GM12878 (cell line): Measurements from ENCODE around the gene WBP4. TPM values are rescaled to one million over a fixed set of nuclear protein-coding genes. Genes with fewer than 3 reads are reported as not detected.

Source experiments
- ATAC-seq: fragments of 200-7000 bp; cut with Tn5 transposase; 3 replicates; pipeline ENCODE4 v1.9.1; 2020; ENCODE audit warnings: mild to moderate bottlenecking, moderate library complexity
- BruUV-seq: library from RNA; stranded (reverse); fragments of 400-500 nt; replicated peaks from 2 replicates; lab custom pipeline; 2021; lab: Mats Ljungman, UMichigan
- CTCF ChIA-PET: fragments of 300-600 bp; sonication (Branson Sonifier 250); formaldehyde crosslinking; extraction: SDS; loops from one replicate; lab custom pipeline; 2021; ENCODE audit warnings: inconsistent platforms; lab: Yijun Ruan, JAX
- POLR2A ChIA-PET: fragments of 350-600 bp; formaldehyde crosslinking; extraction: SDS; loops from one replicate; lab custom pipeline; 2021; ENCODE audit warnings: inconsistent platforms; lab: Charles Lee
- RAD21 ChIA-PET: fragments of 300-600 bp; sonication (Branson Sonifier 250); formaldehyde crosslinking; loops from one replicate; lab custom pipeline; 2023; ENCODE audit warnings: antibody characterized with exemption; ENCODE audit not compliant: unreplicated experiment; lab: Charles Lee
- SMC1A ChIA-PET: fragments of 300-600 bp; sonication (Branson Sonifier 250); formaldehyde crosslinking; loops from one replicate; lab custom pipeline; 2023; ENCODE audit not compliant: unreplicated experiment, uncharacterized antibody; lab: Charles Lee
- DNase-seq: peaks from one replicate; pipeline ENCODE4 v3.0.0-alpha.2; 2011; ENCODE audit warnings: low read depth, low spot score
- FAIRE-seq: peaks from 3 replicates; lab custom pipeline; 2011; peaks lifted over from hg19 to GRCh38; lab: Jason Lieb, UNC
- H2AFZ ChIP-seq: 2 replicates; pipeline ENCODE4 v1.6.0; 2011; ENCODE audit warnings: low read depth, low read length, control low read depth; ENCODE audit not compliant: control insufficient read depth
- H3K27ac ChIP-seq: 2 replicates; pipeline ENCODE4 v1.5.1; 2011; ENCODE audit warnings: control low read depth; ENCODE audit not compliant: control insufficient read depth, insufficient read depth
- H3K27me3 ChIP-seq, 2 experiments: replicated peaks in 1 of 2; 2 replicates each; pipeline versions ENCODE4 v1.6.0 to v1.6.1; 2011; ENCODE audit warnings: low read length in 1 of 2; ENCODE audit not compliant: control insufficient read depth in 2 of 2, insufficient read depth in 2 of 2
- H3K36me3 ChIP-seq, 2 experiments: 2 replicates each; pipeline ENCODE4 v1.5.1; 2011; ENCODE audit warnings: low read length in 1 of 2; ENCODE audit not compliant: control insufficient read depth in 2 of 2, insufficient read depth in 2 of 2
- H3K4me1 ChIP-seq: 2 replicates; pipeline ENCODE4 v1.6.1; 2011; ENCODE audit warnings: mild to moderate bottlenecking, low read length, moderate library complexity, mixed read lengths; ENCODE audit not compliant: control insufficient read depth, insufficient read depth
- H3K4me2 ChIP-seq: 2 replicates; pipeline ENCODE4 v1.6.0; 2011; ENCODE audit warnings: control low read depth; ENCODE audit not compliant: control insufficient read depth, insufficient read depth
- H3K4me3 ChIP-seq: fragments of 200-600 bp; sonication (generic); 2 replicates; pipeline ENCODE4 v1.5.1; 2016
- H3K79me2 ChIP-seq: 2 replicates; pipeline ENCODE4 v1.6.0; 2011; ENCODE audit warnings: low read length; ENCODE audit not compliant: control insufficient read depth, insufficient read depth
- H3K9ac ChIP-seq: 2 replicates; pipeline ENCODE4 v1.8.0; 2011; ENCODE audit warnings: low read length, control low read depth, mixed read lengths; ENCODE audit not compliant: control insufficient read depth, insufficient read depth
- H3K9me3 ChIP-seq: replicated peaks from 3 replicates; pipeline ENCODE4 v1.5.1; 2011; ENCODE audit warnings: mild to moderate bottlenecking, low read length; ENCODE audit not compliant: control insufficient read depth, insufficient read depth
- H4K20me1 ChIP-seq: 2 replicates; pipeline ENCODE4 v1.6.0; 2011; ENCODE audit not compliant: control insufficient read depth, insufficient read depth
- BMI1 ChIP-seq: fragments of 450-650 bp; IDR thresholded peaks from 2 replicates; pipeline ENCODE4 v1.6.1; 2016; ENCODE audit warnings: mild to moderate bottlenecking, moderate library complexity, borderline replicate concordance
- DPF2 ChIP-seq: fragments of 450-650 bp; IDR thresholded peaks from 2 replicates; pipeline ENCODE4 v1.6.1; 2017; ENCODE audit warnings: mild to moderate bottlenecking
- JUNB ChIP-seq: IDR thresholded peaks from 2 replicates; pipeline ENCODE4 v1.6.1; 2016; ENCODE audit warnings: antibody characterized with exemption, mild to moderate bottlenecking
- LARP7 ChIP-seq: fragments of 450-650 bp; IDR thresholded peaks from 2 replicates; pipeline ENCODE4 v1.6.1; 2017; ENCODE audit warnings: mild to moderate bottlenecking
- NBN ChIP-seq: fragments of 450-650 bp; IDR thresholded peaks from 2 replicates; pipeline ENCODE4 v1.6.1; 2016
- RELA ChIP-seq: fragments of 450-650 bp; IDR thresholded peaks from 2 replicates; pipeline ENCODE4 v1.8.0; 2014; ENCODE audit warnings: borderline replicate concordance; ENCODE audit not compliant: partially characterized antibody
- RFX5 ChIP-seq: IDR thresholded peaks from 2 replicates; pipeline ENCODE4 v1.6.1; 2011; ENCODE audit warnings: low read depth, low read length, improper control_type of control experiment
- SMC3 ChIP-seq: IDR thresholded peaks from 2 replicates; pipeline ENCODE4 v1.6.1; 2011; ENCODE audit warnings: low read length, improper control_type of control experiment, borderline replicate concordance
- SP1 ChIP-seq: IDR thresholded peaks from one replicate; pipeline ENCODE4 v1.6.1; 2011; ENCODE audit warnings: low read depth, low read length
- ZBED1 ChIP-seq: IDR thresholded peaks from 2 replicates; pipeline ENCODE4 v1.6.1; 2016; ENCODE audit warnings: borderline replicate concordance
- in situ Hi-C: fragments of 300-500 bp; cut with MboI; formaldehyde crosslinking; loops from 9 replicates; pipeline ENCODE4 v1.14.3; 2018; ENCODE audit warnings: mixed read lengths
- intact Hi-C: fragments of 100-400 bp; cut with micrococcal nuclease; formaldehyde crosslinking; loops from one replicate; pipeline ENCODE4 v1.14.2; 2022; ENCODE audit not compliant: unreplicated experiment
- polyA plus RNA-seq, 11 experiments: library from polyadenylated mRNA; depleted of rRNA in 4 of 11; unstranded in 6 of 11; stranded (reverse) in 5 of 11; fragments of >200 nt; fragmentation: Nextera tagmentation in 4 of 11; fragmentation: Illumina TruSeq in 1 of 11; extraction: Ambion mirVana in 4 of 11; extraction: Trizol in 1 of 11; gene quantifications; 1 replicate in 1 of 11; 2 replicates in 10 of 11; pipeline versions ENCODE4 v1.2.1 to v1.2.3, GENCODE V29; 2011 to 2016; ENCODE audit warnings: inconsistent platforms in 2 of 11, missing spikeins in 2 of 11, low read depth in 1 of 11
- total RNA-seq, 4 experiments: library from RNA; depleted of rRNA in 3 of 4; stranded (reverse); fragments of >200 nt in 3 of 4; fragmentation: Illumina TruSeq in 1 of 4; extraction: Trizol in 1 of 4; gene quantifications; 2 replicates each; pipeline versions ENCODE4 v1.2.1 to v1.2.3, GENCODE V29; 2013 to 2021
- TF ChIP-seq, protein P1 (sequence below): IDR thresholded peaks from 2 replicates; pipeline ENCODE4 v1.6.1; 2012; ENCODE audit warnings: mild to moderate bottlenecking, low read depth, low read length
- TF ChIP-seq, protein P2 (sequence below): IDR thresholded peaks from 2 replicates; pipeline ENCODE4 v1.6.1; 2011; ENCODE audit warnings: mild to moderate bottlenecking, low read depth, low read length, moderate library complexity; ENCODE audit not compliant: insufficient replicate concordance

WBP4 gene
- total and polyA plus RNA-seq, 10 of the 15 experiments (the other 5 are each of a cell fraction or from before 2014, with no cell fraction given), result 7.4 to 21.6 (median 14.2) TPM

DNA sequence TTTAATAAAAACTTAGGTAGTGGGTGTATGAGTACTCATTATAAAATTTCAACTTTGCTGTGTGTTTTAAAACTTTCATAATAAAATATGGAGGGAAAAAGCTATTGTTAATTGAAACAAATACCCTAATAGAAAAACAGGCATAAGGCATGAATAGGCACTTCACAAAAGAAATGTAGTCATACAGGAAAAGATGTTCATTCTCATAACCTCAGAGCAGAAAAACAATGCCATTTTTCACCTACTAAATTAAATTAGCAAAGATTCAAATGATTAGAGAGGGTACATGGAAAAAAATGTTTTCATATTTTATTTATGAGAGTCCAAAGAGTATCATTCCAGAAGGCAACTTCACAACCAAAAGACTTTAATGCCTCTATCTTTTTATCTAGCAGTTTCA lies 21.6 kb upstream of the WBP4 start:
- DNase-seq, result no peak
- H3K27ac ChIP-seq, result no peak overlapping the region
- H4K20me1 ChIP-seq, result no peaks in the 10 kb centered on the region
- no peaks in the 10 kb centered on the region for H3K4me1 ChIP-seq
- no peak overlapping the region for H3K9ac ChIP-seq
- no peak overlapping the region for H3K4me3 ChIP-seq
- ChIA-PET RAD21 (interaction anchor here (1.1 kb wide), 1 partner anchor 55 kb away, joined by 4 read pairs; no protein-coding TSS in a partner anchor), CTCF (interaction anchor here (0.8 kb wide), 1 partner anchor 47 kb away, joined by 3 read pairs; no protein-coding TSS in a partner anchor), POLR2A (no interaction called here), SMC1A (no interaction called here)
- intact Hi-C loops, result no loop called here
- in situ Hi-C loops, result no loop called here
- no peaks in the 10 kb centered on the region for H3K36me3 ChIP-seq
- no peak overlapping the region for H2AFZ ChIP-seq
- no peaks in the 10 kb centered on the region; the same call in 2 of the 3 replicates for H3K9me3 ChIP-seq
- peaks cover under 1% of the 10 kb centered on the region; the same call in 1 of the 2 replicates for H3K79me2 ChIP-seq
- H3K27me3 ChIP-seq, result no peaks in the 10 kb centered on the region
- no peak for FAIRE-seq
- no peak for ATAC-seq
- BruUV-seq, result no TSS peak
- no peak overlapping the region for H3K4me2 ChIP-seq
- TF ChIP-seq DPF2, result no peak
- TF ChIP-seq, protein P1, sequence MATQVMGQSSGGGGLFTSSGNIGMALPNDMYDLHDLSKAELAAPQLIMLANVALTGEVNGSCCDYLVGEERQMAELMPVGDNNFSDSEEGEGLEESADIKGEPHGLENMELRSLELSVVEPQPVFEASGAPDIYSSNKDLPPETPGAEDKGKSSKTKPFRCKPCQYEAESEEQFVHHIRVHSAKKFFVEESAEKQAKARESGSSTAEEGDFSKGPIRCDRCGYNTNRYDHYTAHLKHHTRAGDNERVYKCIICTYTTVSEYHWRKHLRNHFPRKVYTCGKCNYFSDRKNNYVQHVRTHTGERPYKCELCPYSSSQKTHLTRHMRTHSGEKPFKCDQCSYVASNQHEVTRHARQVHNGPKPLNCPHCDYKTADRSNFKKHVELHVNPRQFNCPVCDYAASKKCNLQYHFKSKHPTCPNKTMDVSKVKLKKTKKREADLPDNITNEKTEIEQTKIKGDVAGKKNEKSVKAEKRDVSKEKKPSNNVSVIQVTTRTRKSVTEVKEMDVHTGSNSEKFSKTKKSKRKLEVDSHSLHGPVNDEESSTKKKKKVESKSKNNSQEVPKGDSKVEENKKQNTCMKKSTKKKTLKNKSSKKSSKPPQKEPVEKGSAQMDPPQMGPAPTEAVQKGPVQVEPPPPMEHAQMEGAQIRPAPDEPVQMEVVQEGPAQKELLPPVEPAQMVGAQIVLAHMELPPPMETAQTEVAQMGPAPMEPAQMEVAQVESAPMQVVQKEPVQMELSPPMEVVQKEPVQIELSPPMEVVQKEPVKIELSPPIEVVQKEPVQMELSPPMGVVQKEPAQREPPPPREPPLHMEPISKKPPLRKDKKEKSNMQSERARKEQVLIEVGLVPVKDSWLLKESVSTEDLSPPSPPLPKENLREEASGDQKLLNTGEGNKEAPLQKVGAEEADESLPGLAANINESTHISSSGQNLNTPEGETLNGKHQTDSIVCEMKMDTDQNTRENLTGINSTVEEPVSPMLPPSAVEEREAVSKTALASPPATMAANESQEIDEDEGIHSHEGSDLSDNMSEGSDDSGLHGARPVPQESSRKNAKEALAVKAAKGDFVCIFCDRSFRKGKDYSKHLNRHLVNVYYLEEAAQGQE, result no peak
- no peak for TF ChIP-seq JUNB
- TF ChIP-seq ZBED1, result no peak
- no peak for TF ChIP-seq RELA
- no peak for TF ChIP-seq LARP7
- no peak for TF ChIP-seq NBN
- TF ChIP-seq, protein P2, sequence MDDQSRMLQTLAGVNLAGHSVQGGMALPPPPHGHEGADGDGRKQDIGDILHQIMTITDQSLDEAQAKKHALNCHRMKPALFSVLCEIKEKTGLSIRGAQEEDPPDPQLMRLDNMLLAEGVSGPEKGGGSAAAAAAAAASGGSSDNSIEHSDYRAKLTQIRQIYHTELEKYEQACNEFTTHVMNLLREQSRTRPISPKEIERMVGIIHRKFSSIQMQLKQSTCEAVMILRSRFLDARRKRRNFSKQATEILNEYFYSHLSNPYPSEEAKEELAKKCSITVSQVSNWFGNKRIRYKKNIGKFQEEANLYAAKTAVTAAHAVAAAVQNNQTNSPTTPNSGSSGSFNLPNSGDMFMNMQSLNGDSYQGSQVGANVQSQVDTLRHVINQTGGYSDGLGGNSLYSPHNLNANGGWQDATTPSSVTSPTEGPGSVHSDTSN, result no peak
- no peak for TF ChIP-seq SMC3
- no peak for TF ChIP-seq RFX5
- no peak for TF ChIP-seq BMI1
- no peak for TF ChIP-seq SP1
